TTC549 (cell line): ENCODE data around the gene DNAJC27.

Experiments
- FAIRE-seq: peaks from 2 replicates; lab custom pipeline; 2012; peaks lifted over from hg19 to GRCh38; lab: Jason Lieb, UNC

The DNAJC27 gene

GRCh38 chr2:24906466-24906865, 65.3 kb downstream of the DNAJC27 start:
- FAIRE-seq: no peak

GRCh38 chr2:24903161-24904103, 68.3 kb downstream of the DNAJC27 start:
- no peak for FAIRE-seq

- FAIRE-seq: no peak
These were observed 72.3 kb downstream of the DNAJC27 start for GRCh38 chr2:24899361-24899910.

GRCh38 chr2:24898122-24899109, 73.3 kb downstream of the DNAJC27 start:
- no peak for FAIRE-seq

GRCh38 chr2:24894750-24895149, 77.0 kb downstream of the DNAJC27 start:
- FAIRE-seq: no peak

- FAIRE-seq: no peak
These were observed 77.8 kb downstream of the DNAJC27 start for GRCh38 chr2:24893934-24894333.
